NCI-H1092 (cell line): Measurements from ENCODE around the gene IGSF9B.

Experiments
- DNase-seq: peaks from one replicate; lab custom pipeline; 2025; lab: John Stamatoyannopoulos, UW

The IGSF9B gene

GRCh38 chr11:133983660-133984316 is 27.0 kb upstream of the IGSF9B start:
- DNase-seq: no peak

- peak; percentile 58 for DNase-seq
These were observed 26.1 kb upstream of the IGSF9B start for GRCh38 chr11:133982876-133983275.

- DNase-seq: no peak
These were observed 25.4 kb upstream of the IGSF9B start for GRCh38 chr11:133982151-133982550.

- no peak for DNase-seq
These were observed 24.4 kb upstream of the IGSF9B start for GRCh38 chr11:133981156-133981555.

- DNase-seq: no peak
These were observed 23.9 kb upstream of the IGSF9B start for GRCh38 chr11:133980665-133981064.

GRCh38 chr11:133978794-133979193 is 22.0 kb upstream of the IGSF9B start:
- DNase-seq: no peak

- no peak for DNase-seq
These were observed 20.4 kb upstream of the IGSF9B start for GRCh38 chr11:133977067-133977677.

GRCh38 chr11:133975488-133975849 is 18.7 kb upstream of the IGSF9B start:
- no peak for DNase-seq

GRCh38 chr11:133974836-133975487 is 18.2 kb upstream of the IGSF9B start:
- DNase-seq: no peak

GRCh38 chr11:133971881-133972280 is 15.1 kb upstream of the IGSF9B start:
- no peak for DNase-seq

- no peak for DNase-seq
These were observed 12.3 kb upstream of the IGSF9B start for GRCh38 chr11:133969112-133969511.

GRCh38 chr11:133968300-133968699 is 11.5 kb upstream of the IGSF9B start:
- DNase-seq: no peak

- DNase-seq: no peak
These were observed 11.0 kb upstream of the IGSF9B start for GRCh38 chr11:133967599-133968238.

- no peak for DNase-seq
These were observed 10.3 kb upstream of the IGSF9B start for GRCh38 chr11:133966921-133967598.

- DNase-seq: peak; percentile 43
These were observed 9.4 kb upstream of the IGSF9B start for GRCh38 chr11:133966172-133966651.

- DNase-seq: no peak
These were observed 8.3 kb upstream of the IGSF9B start for GRCh38 chr11:133965031-133965601.

- no peak for DNase-seq
These were observed 7.6 kb upstream of the IGSF9B start for GRCh38 chr11:133964356-133964755.

- no peak for DNase-seq
These were observed 5.1 kb upstream of the IGSF9B start for GRCh38 chr11:133961890-133962289.

GRCh38 chr11:133957900-133958299 is 1.1 kb upstream of the IGSF9B start:
- no peak for DNase-seq

- DNase-seq: no peak
These were observed 785 bp downstream of the IGSF9B start for GRCh38 chr11:133955945-133956421.

GRCh38 chr11:133955081-133955891 is 1.5 kb downstream of the IGSF9B start:
- DNase-seq: peak; percentile 73
